Measurements from ENCODE around the gene RAB1A.

The RAB1A gene

GRCh38 chr2:65093211-65093610, 36.7 kb downstream of the RAB1A start:
- no peak for DNase-seq (ENCODE audit: low read depth in 2 of 2)

- DNase-seq (ENCODE audit: low read depth in 2 of 2): no peak
These were observed 37.1 kb downstream of the RAB1A start for GRCh38 chr2:65092791-65093190.

- no peak for DNase-seq (ENCODE audit: low read depth in 2 of 2)
These were observed 44.8 kb downstream of the RAB1A start for GRCh38 chr2:65085148-65085547.

GRCh38 chr2:65081232-65081685, 48.6 kb downstream of the RAB1A start:
- no peak for DNase-seq (ENCODE audit: low read depth in 2 of 2)

- no peak for DNase-seq (ENCODE audit: low read depth in 2 of 2)
These were observed 50.9 kb downstream of the RAB1A start for GRCh38 chr2:65079017-65079416.

GRCh38 chr2:65077898-65078297, 52.0 kb downstream of the RAB1A start:
- no peak for DNase-seq (ENCODE audit: low read depth in 2 of 2)

GRCh38 chr2:65076345-65076710, 53.6 kb downstream of the RAB1A start:
- DNase-seq (ENCODE audit: low read depth in 2 of 2): no peak

- DNase-seq (ENCODE audit: low read depth in 2 of 2): no peak
These were observed 54.1 kb downstream of the RAB1A start for GRCh38 chr2:65075605-65076344.

- DNase-seq (ENCODE audit: low read depth in 2 of 2): no peak
These were observed 54.7 kb downstream of the RAB1A start for GRCh38 chr2:65075176-65075575.

GRCh38 chr2:65073879-65074565, 55.9 kb downstream of the RAB1A start:
- no peak for DNase-seq (ENCODE audit: low read depth in 2 of 2)

GRCh38 chr2:65072181-65072970, 57.5 kb downstream of the RAB1A start:
- no peak for DNase-seq (ENCODE audit: low read depth in 2 of 2)

GRCh38 chr2:65071499-65072180, 58.3 kb downstream of the RAB1A start:
- DNase-seq (ENCODE audit: low read depth in 2 of 2): no peak

- DNase-seq (ENCODE audit: low read depth in 2 of 2): no peak
These were observed 59.0 kb downstream of the RAB1A start for GRCh38 chr2:65070856-65071255.

- DNase-seq (ENCODE audit: low read depth in 2 of 2): no peak
These were observed 59.6 kb downstream of the RAB1A start for GRCh38 chr2:65070172-65070830.

GRCh38 chr2:65069439-65069824, 60.5 kb downstream of the RAB1A start:
- no peak for DNase-seq (ENCODE audit: low read depth in 2 of 2)

GRCh38 chr2:65067806-65068553, 61.9 kb downstream of the RAB1A start:
- DNase-seq (ENCODE audit: low read depth in 2 of 2): no peak

GRCh38 chr2:65064728-65065552, 65.0 kb downstream of the RAB1A start:
- no peak for DNase-seq (ENCODE audit: low read depth in 2 of 2)

GRCh38 chr2:65062843-65063825, 66.8 kb downstream of the RAB1A start:
- DNase-seq (ENCODE audit: low read depth in 2 of 2): no peak

- DNase-seq (ENCODE audit: low read depth in 2 of 2): no peak
These were observed 68.0 kb downstream of the RAB1A start for GRCh38 chr2:65061910-65062339.

Data from stimulated activated CD8-positive, alpha-beta memory T cell treated with anti-CD3 and anti-CD28 coated beads, Interleukin-15, amount 100 ng/mL, for 48 hours (primary cell).